Measurements from ENCODE around the gene CFI. TPM values are rescaled to one million over a fixed set of nuclear protein-coding genes. Genes with fewer than 3 reads are reported as not detected.

Gene CFI
- total and polyA plus RNA-seq, 9 of the 15 experiments (the other 6 are each of a cell fraction or from before 2014, with no cell fraction given) = 0.30 to 8.4 (median 0.95) TPM

- TF ChIP-seq GTF3C2 (IDR thresholded peaks at IDR 0.05; ENCODE audit: borderline replicate concordance, extremely low read depth, insufficient read length) (no peak), MEF2A (IDR thresholded peaks at IDR 0.05; ENCODE audit: control insufficient read depth, low read depth, low read length) (no peak)
Measured at GRCh38 chr4:109816082-109816442, 14.3 kb upstream of the CFI start (continued).

GRCh38 chr4:109815151-109816081, 13.6 kb upstream of the CFI start, which contains the start of gene GAR1:
Gene GAR1, plus strand, starts transcription at chr4:109815762. Its CDS starts 403 bp downstream, at chr4:109816165.
- DNase-seq (ENCODE audit: extremely low read depth in 1 of 4, low spot score in 3 of 4) (peak; percentile 85 to 98 (median 88)), FAIRE-seq (peak; percentile 98), ATAC-seq (peak; percentile 92)
- Histone ChIP-seq H3K4me1 (replicated peaks in 1 of 2; ENCODE audit: control insufficient read depth in 2 of 2, insufficient read depth in 2 of 2, low read length in 2 of 2) (peaks cover 8 to 20% of the 10 kb centered on the region in 2 experiments), H3K4me3 (peak within 1 kb of the TSS; percentile 85), H3K36me3 (ENCODE audit: control insufficient read depth, insufficient read depth, low read length) (peaks cover 43% of the 10 kb centered on the region), H3K9ac (ENCODE audit: insufficient read depth in 1 of 2, low read depth in 2 of 2, low read length in 2 of 2) (peak within 1 kb of the TSS; percentile 89 to 98), H3K27me3 (ENCODE audit: control insufficient read depth in 2 of 2, insufficient read depth in 2 of 2, low read length in 2 of 2) (no peaks in the 10 kb centered on the region), H4K20me1 (replicated peaks; ENCODE audit: control insufficient read depth, insufficient read depth, low read length) (no peaks in the 10 kb centered on the region), H3K9me3 (replicated peaks; ENCODE audit: control insufficient read depth, insufficient read depth, low read depth, low read length) (no peaks in the 10 kb centered on the region), H3K79me2 (ENCODE audit: control insufficient read depth, insufficient read depth, low read length) (peaks cover 51% of the 10 kb centered on the region), H3K27ac (ENCODE audit: extremely low read depth, low read depth, low read length) (peak within 1 kb of the TSS; percentile 82), H3K4me2 (ENCODE audit: insufficient read depth, low read length) (peak within 1 kb of the TSS; percentile 95), H2AFZ (ENCODE audit: low read depth, low read length) (peak within 1 kb of the TSS; percentile 86), H3K9me1 (ENCODE audit: control insufficient read depth, insufficient read depth, low read length) (no peaks in the 10 kb centered on the region)
- BruUV-seq (replicated peaks) = TSS peak; percentile 68
- ChIA-PET CTCF (ENCODE audit: low intra/inter-chr PET ratio) (no interaction called here), POLR2A (interaction anchor here (0.6 to 2.4 kb wide), 10 partner anchors 14 to 1339 kb away, joined by 3 to 8 read pairs (median 3); partner anchors contain the start of gene CFI)
- intact Hi-C loops (cut with micrococcal nuclease) = loop anchor here (1.0 to 10.0 kb wide), 4 partner anchors 86 to 379 kb away; partner anchors contain the start of genes CASP6, ELOVL6 and MCUB
- in situ Hi-C loops (cut with MboI) = no loop called here
- under 1% methylated on average over 53 of the region's 53 CpGs for WGBS (ENCODE audit: insufficient coverage, low coverage, missing lambda C conversion rate)
- TF ChIP-seq ZFX (CRISPR knock-in tag; IDR thresholded peaks at IDR 0.05) = peak; percentile 73
- no peak for TF ChIP-seq SMAD2 (IDR thresholded peaks at IDR 0.05; ENCODE audit: low read depth, low read length)
- no peak for TF ChIP-seq RBM15 (IDR thresholded peaks at IDR 0.05; ENCODE audit: insufficient read depth, low read length)
- no peak for TF ChIP-seq ZNF280A (IDR thresholded peaks at IDR 0.05; ENCODE audit: low read depth, partially characterized antibody)
- peak; percentile 79 for TF ChIP-seq PHF8 (IDR thresholded peaks at IDR 0.05; ENCODE audit: borderline replicate concordance, low read length)
- peak; percentile 91 for TF ChIP-seq RFX1 (IDR thresholded peaks at IDR 0.05)
- peak; percentile 40; the same call in 1 of the 2 replicates for TF ChIP-seq VEZF1 (CRISPR knock-in tag; IDR thresholded peaks at IDR 0.05)
- 0 out of 2 replicates have a peak, but pooled peaks have one; percentile 56 for TF ChIP-seq ZC3H11A (IDR thresholded peaks at IDR 0.05; ENCODE audit: low read depth, low read length)
- peak; percentile 63 for TF ChIP-seq SOX6 (IDR thresholded peaks at IDR 0.05)
- TF ChIP-seq DMBX1 (CRISPR knock-in tag; IDR thresholded peaks at IDR 0.05; ENCODE audit: borderline replicate concordance) = no peak

Measured in K562 (cell line).